G401 (cell line): ENCODE measurements around the gene LHX5. TPM values are rescaled to one million over a fixed set of nuclear protein-coding genes. Genes with fewer than 3 reads are reported as not detected.
"Not testable (repeated sequence)": the region's sequence is repeated elsewhere in the genome, so short reads cannot be mapped to it uniquely, and the experiment has no call there.

Experiments
- DNase-seq: peaks from one replicate; pipeline ENCODE4 v3.0.0-alpha.2; 2015; ENCODE audit warnings: low spot score
- in situ Hi-C: cut with HindIII; loops from 2 replicates; pipeline ENCODE4 v1.10.0; 2016; ENCODE audit warnings: low sequenced_read_pairs, mixed read lengths
- total RNA-seq: library from RNA; depleted of rRNA; stranded (reverse); fragments of >200 nt; shearing (Covaris generic); gene quantifications from 2 replicates; pipeline ENCODE4 v1.2.3, GENCODE V29; 2014; rRNA removed

LHX5 gene
- total RNA-seq: not detected in 2 replicates

DNA sequence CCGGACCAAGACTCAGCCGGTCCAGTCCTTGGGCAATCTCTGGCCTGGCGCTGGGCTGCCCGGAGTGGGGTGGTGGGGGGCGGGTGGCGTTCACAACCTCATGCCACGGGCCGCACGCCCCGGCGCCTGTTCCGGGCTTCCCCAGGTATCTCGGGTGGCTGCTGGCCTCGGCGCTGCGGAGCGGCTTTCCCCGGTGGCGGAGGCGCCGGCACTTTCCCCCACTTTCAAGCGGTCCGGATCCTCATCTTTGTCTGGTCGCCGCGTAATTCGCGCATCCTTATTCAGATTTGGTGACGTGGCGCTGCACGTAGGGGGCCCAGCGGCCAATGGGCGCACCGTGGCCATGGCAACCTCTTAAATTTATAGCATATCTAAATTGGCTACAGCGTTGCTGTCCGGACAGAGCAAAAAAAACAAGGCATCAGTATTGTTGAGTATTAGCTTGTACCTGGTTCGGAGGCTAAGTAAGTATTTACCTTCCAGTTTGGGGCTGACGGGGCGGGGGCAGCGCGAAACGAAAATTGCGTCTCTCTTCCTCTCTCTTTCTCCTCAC lies at the start of gene LHX5:
Gene LHX5 (minus strand): TSS at position 253 of the 553 bp plus-strand sequence. CDS start 373 bp downstream, outside the sequence.
- in situ Hi-C loops: no loop called here
- peak; percentile 25 for DNase-seq

DNA sequence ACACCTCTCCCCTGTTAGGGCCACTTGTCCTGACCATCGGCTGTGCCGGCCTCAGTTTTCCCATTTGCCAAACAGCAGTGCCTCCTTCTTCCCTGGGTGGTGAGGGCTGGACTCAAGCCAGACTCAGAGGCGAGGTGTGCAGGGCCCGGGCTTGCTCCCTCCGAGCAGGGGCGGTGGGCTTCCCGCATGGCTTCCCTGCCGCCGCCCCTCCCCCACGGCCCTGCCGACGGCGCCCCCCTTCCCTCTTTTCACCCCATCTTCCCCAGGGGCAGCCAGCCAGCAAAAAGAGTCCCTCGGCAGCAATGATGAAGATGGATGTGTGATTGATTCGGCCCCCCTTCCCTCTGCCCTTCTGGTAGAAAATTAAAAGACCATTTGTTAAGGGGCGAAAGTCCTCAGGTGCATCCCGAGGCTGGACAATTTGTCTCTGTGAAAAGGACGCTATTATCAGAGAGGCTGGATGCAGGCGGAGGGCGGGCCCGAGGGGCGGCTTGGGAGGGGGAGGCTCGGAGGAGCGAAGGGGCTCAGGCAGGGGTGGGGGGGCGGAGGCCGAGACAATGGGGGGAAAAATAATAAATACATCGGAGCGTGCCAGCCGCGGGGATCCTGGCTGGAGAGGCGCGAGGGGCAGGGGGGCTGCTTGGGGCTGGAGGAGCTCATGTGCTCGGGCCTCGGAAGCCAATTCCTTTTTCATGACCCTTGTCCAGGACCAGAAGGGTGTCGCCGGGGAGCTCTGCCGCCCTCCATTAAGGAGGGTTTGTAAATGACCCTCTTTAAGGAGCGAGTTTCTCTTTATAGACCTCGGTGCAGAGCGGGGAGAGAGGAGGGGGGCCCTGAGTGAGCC lies 48.0 kb upstream of the LHX5 start:
- no peak for DNase-seq
- in situ Hi-C loops: no loop called here

DNA sequence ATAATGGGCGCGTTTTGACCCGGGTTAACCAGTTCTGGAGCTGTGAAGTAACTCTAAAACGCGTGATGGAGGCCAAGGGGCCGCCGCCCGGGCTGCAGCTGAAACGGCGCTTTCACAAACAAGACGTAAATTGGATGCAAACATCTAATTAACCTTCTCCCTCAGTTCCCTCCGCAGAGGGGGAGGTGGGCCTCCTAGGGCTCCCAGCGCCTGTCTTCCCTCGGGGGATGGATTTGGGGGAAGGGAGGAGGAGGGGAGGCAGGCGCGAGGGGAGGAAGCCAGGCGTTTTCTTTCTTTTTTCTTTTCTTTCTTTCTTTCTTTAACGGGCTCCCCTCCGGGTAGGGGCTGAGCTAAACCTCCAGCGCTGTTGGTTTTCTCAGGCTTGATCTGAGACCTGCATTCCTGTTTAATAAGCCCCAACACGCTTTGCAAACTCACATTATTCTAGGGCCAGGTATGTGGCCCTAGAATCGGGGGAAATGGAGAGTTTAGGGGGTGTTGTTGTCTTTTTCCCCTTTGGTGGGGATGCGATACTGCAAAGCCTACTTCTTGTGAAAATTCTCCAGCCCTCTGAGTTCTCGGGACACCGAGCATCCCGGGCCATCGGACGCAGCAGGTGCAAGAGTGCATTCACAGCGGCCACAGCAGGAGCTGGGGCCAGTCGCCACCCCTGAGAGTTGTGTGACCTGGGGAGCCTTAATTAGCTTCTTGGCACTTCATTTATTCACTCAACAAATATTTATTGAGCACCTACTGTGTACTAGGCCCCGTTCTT lies 43.6 kb upstream of the LHX5 start:
- in situ Hi-C loops: no loop called here
- no peak for DNase-seq

DNA sequence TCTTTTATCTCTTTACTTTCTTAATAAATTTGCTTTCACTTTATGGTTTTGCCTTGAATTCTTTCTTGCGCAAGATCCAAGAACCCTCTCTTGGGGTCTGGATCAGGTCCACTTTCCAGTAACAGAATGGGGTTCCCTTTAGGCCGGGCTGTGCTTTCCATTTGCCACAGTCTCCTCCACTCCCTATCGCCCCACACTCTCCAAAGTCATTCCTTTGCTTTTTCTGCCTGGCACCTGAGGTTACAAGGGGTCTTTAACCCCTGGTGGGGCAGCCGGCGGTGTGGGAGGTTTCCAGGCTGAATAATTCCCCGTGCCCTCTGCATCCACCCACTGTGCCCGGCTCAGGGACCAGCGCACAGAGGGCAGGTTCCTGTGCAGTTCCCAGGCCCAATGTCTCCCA lies 42.9 kb upstream of the LHX5 start:
- in situ Hi-C loops: no loop called here
- no peak for DNase-seq

DNA sequence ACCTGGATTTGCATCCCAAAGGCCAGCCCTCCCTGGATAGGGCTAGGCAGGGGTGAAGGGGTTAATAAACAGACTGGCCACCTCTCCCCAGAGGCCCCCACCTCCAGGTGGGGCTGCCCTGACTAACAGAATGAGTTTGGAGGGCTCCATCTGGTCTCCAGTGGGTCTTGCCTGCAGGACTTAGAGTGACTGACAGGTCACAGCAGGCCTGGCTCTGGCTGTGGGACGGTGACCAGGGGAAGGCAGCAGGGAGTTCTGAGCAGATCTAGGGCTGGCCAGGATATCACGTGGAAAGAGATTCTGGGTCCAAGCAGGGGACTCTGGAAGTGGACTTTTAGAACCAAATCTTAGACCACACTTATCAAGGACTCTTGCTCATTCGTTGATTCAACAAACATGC lies 40.9 kb upstream of the LHX5 start:
- in situ Hi-C loops: no loop called here
- DNase-seq: peak; percentile 5

DNA sequence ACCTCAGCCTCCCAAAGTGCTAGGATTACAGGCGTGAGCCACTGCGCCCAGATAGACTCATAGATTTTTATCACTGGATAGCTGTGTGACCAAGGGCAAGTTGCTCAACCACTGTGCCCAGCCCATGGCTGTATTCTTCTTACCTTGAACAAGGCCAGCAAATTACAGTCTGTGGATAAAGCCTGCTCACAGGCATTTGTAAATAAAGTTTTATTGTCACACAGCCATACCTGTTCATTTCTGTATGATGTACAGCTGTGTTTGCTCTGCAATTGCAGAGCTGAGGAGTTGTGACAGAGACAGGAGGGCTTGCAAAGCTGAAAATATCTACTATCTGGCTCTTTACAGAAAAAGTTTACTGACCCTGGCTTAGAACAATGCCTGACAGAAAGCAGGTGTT lies 35.2 kb upstream of the LHX5 start:
- in situ Hi-C loops: no loop called here
- DNase-seq: no peak

DNA sequence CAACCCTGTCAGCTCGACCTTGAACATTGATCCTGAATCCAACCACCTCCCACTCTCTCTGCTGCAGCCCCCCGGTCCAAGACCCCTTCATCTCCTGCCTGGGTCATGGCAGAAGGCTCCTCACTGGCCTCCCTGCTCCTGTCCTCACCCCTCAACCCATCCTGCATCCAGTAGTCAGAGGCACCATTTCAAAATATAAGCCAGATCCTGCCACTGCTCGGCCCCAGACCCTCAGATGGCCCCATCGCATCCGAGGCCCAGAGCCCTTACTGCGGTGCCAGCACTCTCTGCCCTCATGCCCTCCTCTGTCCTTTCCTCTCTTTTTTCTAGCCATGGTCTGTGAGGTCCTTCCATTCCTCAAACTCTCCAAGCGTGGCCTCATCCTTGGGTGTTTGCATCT lies 34.3 kb upstream of the LHX5 start:
- DNase-seq: no peak
- in situ Hi-C loops: no loop called here

DNA sequence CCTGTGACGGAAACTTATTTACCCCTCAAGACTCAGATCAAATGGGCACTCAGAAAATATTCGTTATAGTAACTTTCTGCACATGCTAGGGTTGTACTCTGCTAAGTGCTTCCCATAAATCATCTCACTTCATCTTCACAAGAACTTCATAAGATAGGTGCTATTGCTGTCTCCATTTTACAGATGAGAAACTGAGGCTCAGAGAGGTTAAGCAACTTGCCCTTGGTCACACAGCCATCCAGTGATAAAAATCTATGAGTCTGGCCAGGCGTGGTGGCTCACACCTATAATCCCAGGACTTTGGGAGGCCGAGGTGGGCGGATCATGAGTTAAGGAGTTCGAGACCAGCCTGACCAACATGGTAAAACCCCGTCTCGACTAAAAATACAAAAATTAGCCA lies 33.2 kb upstream of the LHX5 start:
- DNase-seq: no peak
- in situ Hi-C loops: no loop called here

DNA sequence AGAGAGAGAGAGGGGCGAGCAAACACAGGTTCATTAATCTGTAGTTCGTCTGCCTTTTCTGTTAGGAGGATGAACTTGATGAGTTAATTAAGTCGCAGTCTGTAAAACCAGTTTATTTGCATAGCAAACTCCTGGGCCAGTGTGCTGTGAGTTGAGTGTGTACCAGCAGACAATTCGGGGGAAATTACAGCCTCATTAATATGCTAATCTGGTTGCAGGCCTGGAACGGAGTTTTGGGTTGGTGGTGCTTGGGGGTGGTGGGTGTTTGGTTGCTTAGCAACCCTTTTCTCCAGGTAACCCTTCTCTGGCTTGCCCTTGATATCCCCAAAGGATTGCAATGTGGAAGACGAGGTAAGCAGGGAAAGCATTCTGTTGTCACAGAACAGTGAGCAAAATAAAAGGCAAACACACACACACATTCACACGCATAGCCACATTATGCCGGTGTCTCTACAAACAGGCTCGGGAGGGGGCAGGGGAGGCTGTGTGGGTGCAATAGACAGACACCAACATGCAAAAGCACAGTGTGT lies 29.2 kb upstream of the LHX5 start:
- in situ Hi-C loops: no loop called here
- DNase-seq: no peak

DNA sequence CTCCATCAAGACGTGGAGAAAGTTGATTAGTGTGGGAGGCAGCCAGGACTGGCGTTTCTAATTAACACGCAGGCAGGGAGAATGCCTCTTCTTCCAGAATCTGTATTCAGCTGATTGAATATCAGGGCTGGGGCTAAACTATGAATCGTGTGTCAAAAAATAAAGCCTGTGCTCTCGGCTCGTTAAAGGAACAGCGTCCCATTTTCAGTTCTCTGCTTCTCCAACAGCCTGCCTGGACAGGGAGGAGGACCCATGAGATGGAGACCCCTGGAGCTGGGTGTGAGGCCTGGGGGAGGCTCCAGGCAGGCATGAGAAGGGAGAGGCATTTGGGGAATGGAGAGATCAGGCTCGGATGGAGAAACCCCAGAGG lies 28.6 kb upstream of the LHX5 start:
- in situ Hi-C loops: no loop called here
- DNase-seq: no peak

DNA sequence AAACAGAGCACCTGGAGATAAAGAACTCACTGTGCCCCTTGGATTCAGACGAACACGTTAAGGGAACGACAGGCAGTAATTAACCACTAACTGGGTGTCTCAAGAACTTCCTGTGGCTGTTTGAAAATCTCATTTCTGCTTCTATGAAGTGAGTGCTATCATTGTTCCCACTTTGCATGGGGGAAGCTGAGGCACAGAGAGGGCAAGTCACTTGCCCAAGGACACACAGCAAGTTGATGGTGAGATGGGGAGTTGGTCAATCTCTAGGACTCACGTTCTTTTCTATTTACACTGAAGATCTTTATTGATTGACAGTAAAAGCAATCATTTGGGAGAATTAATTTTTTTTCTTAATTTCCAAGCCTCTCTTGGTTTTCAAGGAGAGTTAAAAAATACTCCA lies 26.8 kb upstream of the LHX5 start:
- in situ Hi-C loops: no loop called here
- no peak for DNase-seq

DNA sequence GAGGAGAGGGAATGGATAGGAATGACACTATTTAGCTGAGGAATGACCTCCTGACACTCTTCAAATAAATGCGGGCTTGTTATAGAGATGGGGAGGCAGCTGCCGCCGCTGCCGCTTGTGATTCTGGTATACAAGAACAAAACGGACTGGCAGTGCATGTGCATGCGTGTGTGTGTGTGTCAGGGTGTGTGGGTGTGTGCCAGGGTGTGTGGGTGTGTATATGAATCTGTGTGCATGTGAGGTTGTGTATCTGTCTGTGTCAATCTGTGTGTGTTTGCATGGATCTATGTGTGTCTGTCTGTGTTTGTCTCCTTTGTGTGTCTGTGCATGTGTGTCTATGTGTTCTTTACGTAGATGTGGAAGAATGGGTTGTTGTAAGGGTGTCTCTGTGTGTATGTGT lies 26.0 kb upstream of the LHX5 start:
- DNase-seq: no peak
- in situ Hi-C loops: no loop called here

DNA sequence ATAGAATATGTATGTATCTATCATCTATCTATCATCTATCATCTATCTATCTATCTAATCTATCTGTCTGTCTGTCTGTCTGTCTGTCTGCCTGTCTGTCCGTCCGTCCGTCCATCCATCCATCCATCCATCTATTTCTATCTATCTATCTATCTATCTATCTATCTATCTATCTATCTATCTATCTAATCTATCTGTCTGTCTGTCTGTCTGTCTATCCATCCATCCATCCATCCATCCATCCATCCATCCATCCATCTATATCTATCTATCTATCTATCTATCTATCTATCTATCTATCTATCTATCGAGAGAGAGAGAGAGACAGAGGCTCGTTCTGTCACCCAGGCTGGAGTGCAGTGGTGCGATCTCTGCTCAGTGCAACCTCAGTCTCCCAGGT lies 24.3 kb upstream of the LHX5 start:
- DNase-seq, in situ Hi-C loops: not testable (repeated sequence)

DNA sequence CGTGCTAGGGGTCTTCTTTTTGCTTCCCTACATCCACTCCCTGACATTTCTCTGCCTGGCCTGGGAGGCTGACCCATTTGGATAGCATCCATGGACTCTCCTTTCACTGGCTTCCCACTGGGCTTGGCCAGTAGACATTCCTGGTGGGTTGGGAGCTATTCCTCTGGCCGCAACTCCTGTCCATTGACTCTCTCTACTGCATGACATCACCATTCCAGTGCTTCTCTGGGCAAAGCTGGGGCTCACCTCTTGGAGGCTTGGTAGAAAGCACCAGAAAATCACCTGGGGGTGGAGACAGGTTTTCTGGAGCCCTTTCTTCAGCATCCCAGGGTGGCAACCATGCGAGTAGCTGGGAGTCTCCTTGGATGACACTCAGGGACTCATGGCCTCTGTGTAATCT lies 16.7 kb upstream of the LHX5 start:
- in situ Hi-C loops: no loop called here
- DNase-seq: no peak

DNA sequence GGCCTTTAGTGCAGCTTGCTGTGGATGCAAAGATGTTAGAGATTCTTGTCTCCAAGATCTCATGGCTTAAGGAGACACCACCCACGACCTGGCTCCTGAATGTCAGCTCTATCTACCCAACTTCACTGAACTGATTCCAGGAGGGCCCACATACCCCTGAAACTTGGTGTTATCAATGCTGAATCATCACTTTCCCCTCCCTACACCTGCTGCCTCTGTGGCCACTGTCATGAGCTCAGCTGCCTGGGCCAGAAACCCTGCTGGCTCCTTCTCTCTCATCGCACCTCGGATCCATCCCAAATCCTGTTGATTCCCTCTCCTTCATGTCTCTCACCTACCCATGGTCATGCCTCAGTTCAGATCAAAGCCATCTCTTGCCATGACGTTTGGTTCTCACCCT lies 15.1 kb upstream of the LHX5 start:
- in situ Hi-C loops: no loop called here
- no peak for DNase-seq

DNA sequence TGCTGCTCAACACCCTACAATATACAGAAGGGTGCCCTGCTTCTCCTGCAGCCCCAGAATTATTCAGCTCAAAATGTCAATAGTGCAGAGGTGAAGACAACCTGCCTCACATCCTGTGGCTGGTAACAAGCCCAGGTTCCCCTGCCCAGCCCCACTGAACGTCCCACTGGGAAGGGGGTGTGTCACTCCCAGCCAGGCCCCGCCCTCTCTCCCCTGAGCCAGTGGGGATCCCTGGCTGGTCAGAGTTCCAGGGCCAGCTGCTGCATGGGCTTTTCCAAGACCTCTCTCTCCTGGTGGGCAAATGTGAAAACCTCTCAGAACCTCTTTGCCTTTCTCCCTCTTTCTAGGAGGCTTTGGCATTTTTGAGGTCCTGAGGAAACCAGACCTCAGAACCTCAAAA lies 13.7 kb upstream of the LHX5 start:
- DNase-seq: no peak

DNA sequence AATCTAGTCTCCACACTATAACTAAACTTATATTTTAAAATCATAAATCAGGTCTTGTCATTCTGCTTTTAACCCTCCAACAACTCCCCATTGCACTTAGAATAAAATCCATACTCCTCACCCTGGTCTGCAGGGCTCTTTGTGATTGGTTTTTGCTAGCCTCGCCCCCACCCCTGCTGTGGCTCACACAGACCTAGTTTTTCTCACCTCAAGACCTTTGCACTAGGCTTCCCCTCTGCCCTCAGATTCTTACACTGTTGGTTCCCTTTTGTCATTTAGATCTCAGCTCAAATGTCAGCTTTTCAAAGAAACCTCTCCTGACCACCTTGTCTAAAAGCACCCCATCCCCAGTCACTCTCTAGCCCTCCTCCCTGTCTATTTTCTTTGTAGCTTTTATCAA lies 10.7 kb upstream of the LHX5 start:
- DNase-seq: no peak
- in situ Hi-C loops: no loop called here

More for the DNA sequence above, 13.7 kb upstream of the LHX5 start:
- in situ Hi-C loops: no loop called here

DNA sequence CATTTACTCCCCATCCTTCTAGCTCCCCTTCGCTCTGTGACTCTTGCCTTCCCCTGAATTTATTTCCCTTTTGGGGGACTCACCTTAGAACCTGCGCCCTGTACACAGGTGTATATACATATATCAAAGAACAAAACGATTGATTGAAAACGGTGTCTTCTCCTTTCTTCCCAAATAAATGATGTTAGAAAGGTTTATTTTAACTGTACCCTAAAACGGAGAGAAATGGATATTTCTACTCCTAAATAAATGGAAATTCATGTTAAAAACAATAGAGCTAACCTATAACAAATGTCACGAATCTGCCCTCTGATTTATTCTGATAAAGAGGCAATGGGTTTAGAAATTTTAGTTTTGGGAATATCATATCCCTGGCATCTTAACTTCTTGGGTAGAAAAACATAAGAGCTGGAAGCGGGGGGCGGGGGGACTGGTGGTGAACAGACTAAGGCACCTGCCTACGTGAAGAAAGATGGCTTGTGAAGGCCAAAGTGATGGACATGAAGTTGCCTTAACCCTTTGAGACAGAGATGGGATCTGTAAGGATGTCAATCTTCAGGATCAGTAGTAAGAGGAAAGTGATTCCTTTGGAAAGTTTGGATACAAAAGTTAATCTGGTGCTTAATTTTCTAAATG lies 8.8 kb upstream of the LHX5 start:
- in situ Hi-C loops: no loop called here
- no peak for DNase-seq

DNA sequence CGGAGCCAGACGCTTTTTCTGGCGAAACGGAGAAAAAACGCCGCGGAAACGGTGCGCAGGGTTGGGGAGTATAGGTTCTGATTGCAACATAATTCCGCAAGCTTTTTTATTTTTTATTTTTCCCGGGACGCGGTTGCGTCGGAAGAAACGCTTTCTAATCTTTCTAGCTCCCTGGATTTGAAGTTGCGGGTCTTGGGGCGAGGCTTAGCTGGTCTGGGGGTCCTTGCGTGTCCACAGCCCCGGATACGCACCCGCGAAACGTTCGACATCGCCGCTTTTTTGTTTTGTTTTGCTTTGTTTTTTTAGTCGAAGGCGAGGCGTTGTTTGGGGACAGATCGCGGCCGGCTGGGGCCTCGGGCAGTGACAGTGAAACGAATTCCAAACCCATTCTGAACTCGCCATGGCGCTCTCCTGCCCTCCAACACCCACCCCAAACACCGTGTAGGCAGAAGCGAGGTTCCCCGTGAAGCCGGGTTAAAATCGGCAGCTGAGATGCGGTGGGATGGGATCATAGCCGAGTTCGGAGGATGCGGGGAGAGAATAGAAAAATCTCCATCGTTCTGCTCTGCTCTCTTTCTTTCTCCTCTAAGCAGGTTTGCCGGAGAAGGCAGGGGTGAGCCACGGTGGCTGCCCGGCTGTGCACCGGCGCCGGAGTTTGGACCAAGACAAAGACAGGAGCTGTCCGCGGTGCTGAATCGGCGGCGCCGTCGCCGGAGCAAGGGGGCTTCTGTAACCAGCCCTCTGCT lies 8.1 kb upstream of the LHX5 start:
- no peak for DNase-seq
- in situ Hi-C loops: no loop called here
